HG02852 (cell line): Measurements from ENCODE around the gene KCNQ1.

Source experiments
- ATAC-seq: cut with Tn5 transposase; IDR thresholded peaks from one replicate; pipeline ENCODE4 v1.9.1; 2021; ENCODE audit warnings: mild to moderate bottlenecking, moderate library complexity; ENCODE audit not compliant: unreplicated experiment

The KCNQ1 gene

GRCh38 chr11:2424811-2425495 lies 19.9 kb upstream of the KCNQ1 start:
- ATAC-seq: no peak

GRCh38 chr11:2425506-2425905 lies 19.3 kb upstream of the KCNQ1 start:
- ATAC-seq: no peak

GRCh38 chr11:2426221-2426620 lies 18.6 kb upstream of the KCNQ1 start:
- ATAC-seq: no peak

- no peak for ATAC-seq
Observed at GRCh38 chr11:2426826-2427521, 17.8 kb upstream of the KCNQ1 start.

GRCh38 chr11:2427721-2428321 lies 17.0 kb upstream of the KCNQ1 start:
- no peak for ATAC-seq

- ATAC-seq: no peak
Observed at GRCh38 chr11:2428322-2428795, 16.4 kb upstream of the KCNQ1 start.

- no peak for ATAC-seq
Observed at GRCh38 chr11:2431395-2431794, 13.4 kb upstream of the KCNQ1 start.

- ATAC-seq: no peak
Observed at GRCh38 chr11:2432171-2432621, 12.6 kb upstream of the KCNQ1 start.

GRCh38 chr11:2432628-2433071 lies 12.2 kb upstream of the KCNQ1 start:
- ATAC-seq: no peak

- ATAC-seq: no peak
Observed at GRCh38 chr11:2433106-2433925, 11.5 kb upstream of the KCNQ1 start.

- no peak for ATAC-seq
Observed at GRCh38 chr11:2434008-2434407, 10.8 kb upstream of the KCNQ1 start.

GRCh38 chr11:2434506-2435255 lies 10.1 kb upstream of the KCNQ1 start:
- no peak for ATAC-seq

GRCh38 chr11:2435288-2436012 lies 9.4 kb upstream of the KCNQ1 start:
- no peak for ATAC-seq

GRCh38 chr11:2436013-2436520 lies 8.7 kb upstream of the KCNQ1 start:
- ATAC-seq: no peak

- ATAC-seq: no peak
Observed at GRCh38 chr11:2436521-2437031, 8.2 kb upstream of the KCNQ1 start.

GRCh38 chr11:2437516-2437915 lies 7.3 kb upstream of the KCNQ1 start:
- ATAC-seq: no peak

GRCh38 chr11:2439820-2440219 lies 5.0 kb upstream of the KCNQ1 start:
- no peak for ATAC-seq

- ATAC-seq: no peak
Observed at GRCh38 chr11:2440646-2441045, 4.2 kb upstream of the KCNQ1 start.

- no peak for ATAC-seq
Observed at GRCh38 chr11:2441171-2441570, 3.6 kb upstream of the KCNQ1 start.
